HG03039 (cell line): ENCODE data around the gene NCOR2.
"Not testable (repeated sequence)": the region's sequence is repeated elsewhere in the genome, so short reads cannot be mapped to it uniquely, and the experiment has no call there.

Experiments used
- ATAC-seq: cut with Tn5 transposase; IDR thresholded peaks from one replicate; pipeline ENCODE4 v1.9.1; 2021; ENCODE audit warnings: mild to moderate bottlenecking, moderate library complexity; ENCODE audit not compliant: unreplicated experiment

Gene NCOR2

GRCh38 chr12:124601706-124602105, 34.3 kb upstream of the NCOR2 start:
- no peak for ATAC-seq

DNA sequence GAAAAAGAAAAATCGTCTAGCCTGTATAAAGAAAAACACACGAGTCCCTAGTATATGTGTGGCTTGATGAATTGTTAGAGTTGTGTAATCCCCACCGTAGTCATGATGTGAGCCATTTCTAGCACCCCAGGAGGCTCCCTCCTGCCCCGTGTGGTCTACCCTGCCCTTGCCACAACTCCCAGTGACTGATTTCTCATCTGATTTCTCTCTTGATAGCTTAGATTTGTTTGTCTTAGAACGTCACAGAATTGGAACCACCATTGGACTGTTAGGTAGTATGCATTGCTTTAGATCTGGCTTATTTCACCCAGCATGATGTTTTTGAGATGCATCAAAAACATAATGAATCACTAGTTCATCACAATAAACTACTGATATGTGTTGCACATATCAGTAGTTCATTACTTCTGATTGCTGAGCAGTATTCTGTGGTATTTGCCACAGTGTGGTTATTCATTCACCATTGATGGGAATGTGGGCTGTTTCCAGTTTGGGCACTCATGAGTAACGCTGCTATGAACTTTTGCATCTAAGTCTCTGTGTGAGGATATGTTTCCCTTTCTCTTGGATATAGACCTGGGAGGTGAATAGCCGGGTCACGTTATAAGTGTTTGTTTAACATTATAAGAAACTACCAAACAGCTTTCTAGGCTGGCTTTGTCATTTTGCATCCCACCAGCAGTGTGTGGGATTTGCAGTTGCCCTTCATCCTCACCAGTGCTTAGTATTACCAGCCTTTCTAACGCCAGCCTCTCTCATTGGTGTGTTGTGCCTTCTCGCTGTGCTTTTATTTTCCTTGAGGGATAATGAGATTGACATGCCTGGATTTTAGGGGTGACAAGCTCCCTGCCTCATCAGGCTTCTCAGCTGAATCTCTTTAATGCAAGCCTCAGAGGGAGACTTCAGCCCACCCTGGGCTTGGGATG, 31.9 kb upstream of the NCOR2 start:
- no peak for ATAC-seq

DNA sequence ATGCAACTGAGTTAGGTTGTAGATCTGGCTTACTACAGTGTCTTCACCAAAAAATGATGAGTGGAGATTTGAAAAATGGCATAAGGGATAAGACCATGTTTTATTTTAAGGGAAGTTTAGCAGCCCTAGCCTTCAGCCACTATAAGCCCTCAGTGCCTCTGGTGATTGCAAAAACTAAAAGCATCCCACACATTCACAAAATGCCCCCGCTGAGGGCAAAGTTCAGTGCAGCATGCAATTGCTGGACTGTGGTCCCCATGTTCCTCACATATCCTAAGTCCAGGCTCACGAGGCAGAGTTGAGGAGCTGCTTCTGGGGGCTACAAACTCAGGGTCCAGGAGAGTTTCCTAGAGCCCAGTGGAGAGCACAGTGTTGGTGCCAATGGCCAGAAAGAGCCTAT, 29.6 kb upstream of the NCOR2 start:
- ATAC-seq = no peak

DNA sequence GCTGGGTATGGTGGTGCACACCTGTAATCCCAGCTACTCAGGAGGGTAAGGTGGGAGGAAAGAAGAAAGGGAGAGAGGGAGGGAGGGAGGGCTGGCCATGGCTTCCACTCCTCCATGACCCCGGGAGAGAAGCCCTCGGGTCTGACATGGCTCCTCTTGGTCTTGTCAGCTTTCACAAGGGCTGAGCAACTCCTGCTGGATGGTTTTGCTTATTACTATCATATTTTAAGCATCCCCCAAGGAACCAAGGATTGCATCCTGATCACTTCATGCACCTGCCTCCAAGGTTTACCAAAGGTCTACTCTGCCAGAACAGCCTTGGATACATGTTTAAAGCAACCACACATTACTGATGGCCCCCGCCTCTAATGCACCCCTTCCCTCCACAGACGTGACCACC, 28.0 kb upstream of the NCOR2 start:
- no peak for ATAC-seq

GRCh38 chr12:124594851-124595250, 27.4 kb upstream of the NCOR2 start:
- no peak for ATAC-seq

DNA sequence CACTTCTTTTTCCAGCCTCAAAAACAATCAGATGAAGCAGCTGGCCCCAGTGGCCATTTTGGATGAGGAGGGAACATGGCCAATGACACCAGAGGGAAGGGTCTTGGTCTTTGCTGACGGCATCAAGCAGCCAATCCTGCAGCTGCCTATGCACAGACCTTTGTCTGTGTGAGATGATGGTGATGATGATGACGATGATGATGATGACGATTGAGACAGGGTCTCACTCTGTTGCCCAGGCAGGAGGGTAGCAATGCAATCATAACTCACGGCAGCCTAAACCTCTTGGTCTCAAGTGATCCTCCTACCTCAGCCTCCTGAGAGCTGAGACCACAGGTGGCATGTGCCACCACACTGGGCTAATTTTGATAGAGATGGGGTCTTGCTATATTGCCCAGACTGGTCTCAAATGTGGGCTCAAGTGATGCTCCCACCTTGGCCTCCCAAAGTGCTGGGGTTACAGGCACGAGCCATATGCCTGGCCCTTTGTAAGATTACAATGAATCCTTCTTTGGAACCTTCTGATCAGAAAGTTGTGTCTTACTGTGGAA, 26.5 kb upstream of the NCOR2 start:
- no peak for ATAC-seq

GRCh38 chr12:124593176-124593575, 25.8 kb upstream of the NCOR2 start:
- no peak for ATAC-seq

DNA sequence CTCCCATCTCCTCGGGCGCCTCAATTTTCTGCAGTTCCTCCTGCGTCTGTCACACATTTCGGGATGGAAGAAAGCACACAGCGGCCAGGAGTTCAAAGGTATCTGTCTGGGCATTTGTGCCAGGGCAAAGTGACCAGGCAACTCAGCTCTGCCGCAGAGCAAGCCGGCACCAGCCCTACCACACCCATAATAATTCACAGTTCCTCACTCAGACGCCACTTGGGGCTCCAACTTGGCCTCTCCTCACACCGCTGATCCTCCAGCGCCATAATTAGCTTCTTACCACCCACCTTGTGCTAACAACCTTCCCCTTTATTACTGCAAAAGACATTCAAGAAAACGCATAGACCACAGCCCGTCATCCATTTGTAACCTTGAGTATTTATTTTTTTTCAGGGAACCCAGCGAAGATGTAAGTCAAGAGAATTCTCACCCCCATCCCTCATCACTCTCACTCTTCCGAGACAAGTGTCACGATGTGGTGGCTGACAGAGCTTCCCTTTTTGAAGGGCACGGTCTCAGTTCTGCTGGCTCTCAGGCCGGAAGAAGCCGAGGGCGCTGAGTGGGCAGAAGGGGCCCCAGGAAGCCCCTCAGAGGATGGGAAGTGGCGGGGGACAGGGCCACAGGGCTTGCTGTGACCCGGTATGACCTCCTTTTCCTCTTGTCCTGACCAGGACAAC, 25.2 kb upstream of the NCOR2 start:
- ATAC-seq = no peak

DNA sequence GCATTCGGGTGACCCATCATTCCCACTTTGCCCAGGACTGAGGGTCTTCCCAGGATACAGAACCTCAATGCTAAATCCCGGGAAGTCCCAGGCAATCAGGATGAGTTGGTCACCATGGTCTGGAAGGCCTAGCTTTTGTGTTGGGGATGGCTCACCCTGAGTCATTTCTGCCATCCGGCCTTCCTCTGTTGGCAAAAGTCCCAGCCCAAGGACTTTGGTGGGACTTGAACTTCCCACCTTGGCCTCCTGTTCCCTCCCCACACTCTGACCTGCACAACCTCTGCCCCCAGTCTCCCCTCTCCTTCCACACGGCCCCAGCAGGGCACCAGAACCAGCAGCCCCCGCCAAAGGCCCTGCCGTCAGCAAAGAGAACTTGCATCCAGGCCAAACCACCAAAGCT, 24.6 kb upstream of the NCOR2 start:
- no peak for ATAC-seq

DNA sequence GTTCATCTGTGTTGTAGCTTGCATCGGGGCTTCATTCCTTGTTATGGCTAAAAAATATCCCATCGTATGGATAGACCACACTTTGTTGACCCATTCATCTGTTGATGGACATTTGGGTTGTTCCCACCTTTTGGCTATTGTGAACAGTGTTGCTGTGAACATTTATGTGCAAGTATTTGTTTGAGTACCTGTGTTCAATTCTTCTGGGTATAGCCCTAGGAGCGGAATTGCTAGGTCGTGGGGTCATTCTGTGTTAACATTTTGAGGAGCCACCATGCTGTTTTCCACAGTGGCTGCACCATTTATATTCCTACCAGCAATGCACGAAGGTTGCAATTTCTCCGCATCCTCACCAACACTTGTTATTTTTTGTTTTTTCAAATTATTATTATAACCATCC, 23.0 kb upstream of the NCOR2 start:
- no peak for ATAC-seq

DNA sequence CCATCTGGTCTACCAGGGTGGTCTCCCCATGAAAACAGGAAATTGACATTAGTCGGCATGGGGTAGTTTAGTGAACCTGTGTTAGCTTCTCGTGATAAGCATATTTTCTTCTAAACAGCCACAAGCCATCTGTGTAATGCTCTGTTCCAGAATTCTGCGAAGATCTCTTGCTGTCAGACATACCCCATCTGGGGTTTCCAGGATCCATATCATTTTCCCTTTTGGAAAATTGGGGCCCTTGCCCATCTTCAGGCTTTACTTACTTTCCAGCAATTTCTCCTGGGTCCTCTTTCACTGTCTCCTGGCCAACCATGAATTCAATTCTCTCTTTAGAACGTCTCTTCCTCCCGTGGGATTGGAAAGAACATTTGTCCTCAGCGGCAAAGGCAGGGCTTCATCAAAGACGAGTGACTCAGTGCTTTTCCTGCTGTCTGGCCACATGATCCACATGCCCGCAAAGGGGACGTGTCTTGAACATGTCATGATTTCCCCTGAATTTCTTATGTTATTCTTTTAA, 21.4 kb upstream of the NCOR2 start:
- ATAC-seq = no peak

- ATAC-seq = no peak
These were observed 20.7 kb upstream of the NCOR2 start for GRCh38 chr12:124588018-124588634.

DNA sequence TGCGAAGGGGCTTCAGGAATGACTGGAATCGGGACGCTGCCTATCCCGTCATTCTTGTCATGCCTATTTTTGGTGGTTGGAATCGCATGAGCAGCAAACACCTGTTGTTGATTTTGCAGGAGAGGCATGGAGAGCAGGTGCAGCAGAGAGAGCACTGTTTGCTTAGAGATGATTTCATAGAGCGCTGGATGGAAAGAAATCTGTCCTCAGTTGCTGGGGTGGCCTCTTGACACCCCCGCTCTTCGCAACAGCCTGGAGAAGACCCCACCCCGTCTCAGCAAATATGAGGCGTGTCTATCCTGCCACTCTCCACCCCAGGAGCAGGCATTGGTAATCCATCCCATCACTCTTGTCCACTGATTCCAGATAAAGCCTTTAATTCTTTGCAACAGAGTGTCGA, 19.3 kb upstream of the NCOR2 start:
- no peak for ATAC-seq

DNA sequence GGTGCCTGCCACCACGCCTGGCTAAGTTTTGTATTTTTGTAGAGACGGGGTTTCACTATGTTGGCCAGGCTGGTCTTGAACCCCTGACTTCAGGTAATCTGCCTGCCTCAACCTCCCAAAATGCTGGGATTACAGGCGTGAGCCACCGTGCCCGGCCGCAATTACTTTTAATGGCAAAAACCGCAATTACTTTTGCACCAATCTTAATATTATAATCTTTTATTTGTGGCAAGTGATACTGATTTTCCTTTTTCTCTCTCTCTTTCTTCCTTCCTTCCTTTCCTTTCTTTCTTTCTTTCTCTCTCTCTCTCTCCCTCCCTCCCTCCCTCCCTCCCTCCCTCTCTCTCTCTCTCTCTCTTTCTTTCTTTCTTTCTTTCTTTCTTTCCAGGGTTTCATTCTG, 17.1 kb upstream of the NCOR2 start:
- ATAC-seq = not testable (repeated sequence)

DNA sequence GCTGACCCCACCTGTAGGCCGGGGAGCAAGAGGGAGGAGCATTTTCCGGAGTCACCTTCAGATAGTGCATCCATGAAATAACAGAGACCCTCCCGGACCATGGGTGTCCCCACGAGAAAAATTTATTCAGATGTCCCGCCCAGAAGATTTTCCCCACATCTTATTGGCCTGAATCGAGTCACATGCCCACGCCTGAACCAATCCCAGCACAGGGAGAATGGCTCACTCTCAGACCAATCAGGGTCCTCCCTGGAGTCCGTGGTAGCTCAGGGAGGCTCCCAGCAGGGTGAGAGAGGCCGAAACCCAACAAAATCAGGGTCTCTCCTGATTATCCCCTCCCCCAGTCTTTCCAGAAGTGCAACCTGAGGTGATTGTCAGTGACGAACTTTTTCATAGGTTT, 16.4 kb upstream of the NCOR2 start:
- ATAC-seq = no peak

DNA sequence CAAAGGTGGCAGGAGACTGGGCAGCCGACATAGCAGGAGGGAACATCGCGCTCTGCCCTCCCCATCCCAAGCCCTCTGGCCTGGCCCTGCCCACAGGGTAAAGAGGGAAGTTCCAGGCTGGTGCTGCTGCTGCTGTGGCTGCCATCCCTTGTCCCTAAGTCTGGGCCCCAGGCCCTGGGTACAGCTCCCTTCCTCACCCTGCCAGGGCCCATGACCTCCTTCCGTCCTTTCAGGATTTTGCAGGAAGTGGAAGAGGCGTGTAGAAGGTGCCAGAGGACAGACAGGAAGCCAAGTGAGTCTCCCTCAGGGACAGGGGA, 14.7 kb upstream of the NCOR2 start:
- no peak for ATAC-seq

GRCh38 chr12:124581307-124582107, 14.1 kb upstream of the NCOR2 start:
- no peak for ATAC-seq

- no peak for ATAC-seq
These were observed 12.6 kb upstream of the NCOR2 start for GRCh38 chr12:124579921-124580517.

GRCh38 chr12:124578854-124579253, 11.4 kb upstream of the NCOR2 start:
- ATAC-seq = no peak

- ATAC-seq = no peak
These were observed 11.0 kb upstream of the NCOR2 start for GRCh38 chr12:124578445-124578844.
